Spleen (tissue), 11 donors: ENCODE results near the gene PI16. TPM values are rescaled to one million over a fixed set of nuclear protein-coding genes. Genes with fewer than 3 reads are reported as not detected.

ENCODE experiments used
- DNase-seq: peaks from one replicate; pipeline ENCODE4 v3.0.0-alpha.2; 2020
- H3K27ac ChIP-seq, 8 donors: fragments of 200-600 bp; sonication (generic) in 7 of 8; 1 replicate in 4 of 8; 2 replicates in 4 of 8; pipeline versions ENCODE4 v1.5.0 to v1.8.0; 2016 to 2021; ENCODE audit warnings: inconsistent platforms in 4 of 8, mild to moderate bottlenecking in 4 of 8, moderate library complexity in 1 of 8
- H3K27me3 ChIP-seq, 7 donors: fragments of 200-600 bp; sonication (generic) in 6 of 7; replicated peaks in 1 of 7; 1 replicate in 4 of 7; 2 replicates in 3 of 7; pipeline versions ENCODE4 v1.5.0 to v1.8.0; 2016 to 2021; ENCODE audit warnings: inconsistent platforms in 3 of 7, mild to moderate bottlenecking in 1 of 7
- H3K36me3 ChIP-seq, 6 donors: fragments of 200-600 bp; sonication (generic) in 5 of 6; 1 replicate in 4 of 6; 2 replicates in 2 of 6; pipeline versions ENCODE4 v1.5.0 to v1.8.0; 2016 to 2021; ENCODE audit warnings: inconsistent platforms in 2 of 6
- H3K4me1 ChIP-seq, 6 donors: fragments of 200-600 bp; sonication (generic) in 5 of 6; 1 replicate in 3 of 6; 2 replicates in 3 of 6; pipeline versions ENCODE4 v1.5.0 to v1.8.0; 2016 to 2021; ENCODE audit warnings: inconsistent platforms in 3 of 6
- H3K4me3 ChIP-seq, 8 donors: fragments of 200-600 bp; sonication (generic) in 7 of 8; 1 replicate in 4 of 8; 2 replicates in 4 of 8; pipeline versions ENCODE4 v1.5.0 to v1.8.0; 2016 to 2021; ENCODE audit warnings: inconsistent platforms in 4 of 8, mild to moderate bottlenecking in 4 of 8, moderate library complexity in 2 of 8
- H3K9me3 ChIP-seq, 8 donors: fragments of 200-600 bp; sonication (generic) in 7 of 8; 1 replicate in 4 of 8; 2 replicates in 4 of 8; pipeline versions ENCODE4 v1.5.0 to v1.8.0; 2016 to 2021; ENCODE audit warnings: inconsistent platforms in 4 of 8
- POLR2A ChIP-seq, 3 donors: fragments of 450-650 bp; IDR thresholded peaks; one replicate each; pipeline ENCODE4 v1.5.1; 2017; ENCODE audit warnings: antibody characterized with exemption in 3 of 3, mild to moderate bottlenecking in 1 of 3
- POLR2AphosphoS5 ChIP-seq, 3 donors: sonication (generic); formaldehyde crosslinking; IDR thresholded peaks; one replicate each; pipeline ENCODE4 v1.5.1; 2017; ENCODE audit warnings: antibody characterized with exemption in 3 of 3
- WGBS, 5 donors: extraction: QIAGEN DNeasy Blood & Tissue Kit in 3 of 5; methylation state at CpG; one replicate each; pipeline versions ENCODE4 v1.1.5 to v1.1.7; 2013 to 2018; 5-methylcytosine and 5-hydroxymethylcytosine counted together
- intact Hi-C: fragments of 100-400 bp; cut with DNase I; formaldehyde crosslinking; loops from one replicate; pipeline ENCODE4 v1.15.0; 2023; ENCODE audit warnings: low total_unique reads
- polyA plus RNA-seq, 3 donors: library from polyadenylated mRNA; stranded (reverse); fragments of 200-250 nt; gene quantifications; one replicate each; pipeline ENCODE4 v1.2.1, GENCODE V29; 2013
- total RNA-seq, 7 donors: library from RNA; depleted of rRNA in 3 of 7; stranded (reverse); fragments of >200 nt in 3 of 7; fragmentation: NEBNext Ultra II Directional in 4 of 7; extraction: Animal tissue kit (Norgen Biotek cat#: 25700) in 4 of 7; gene quantifications; one replicate each; pipeline versions ENCODE4 v1.1.0 to v1.2.1, GENCODE V29; 2016 to 2021
- TF ChIP-seq, protein P1 (sequence below), 11 experiments: fragments of 200-600 bp in 7 of 11; fragments of 450-650 bp in 4 of 11; sonication (generic) in 4 of 11; IDR thresholded peaks in 8 of 11; conservative IDR thresholded peaks in 3 of 11; 1 replicate in 7 of 11; 2 replicates in 4 of 11; pipeline versions ENCODE4 v1.4.0 to v1.8.0; 2016 to 2021; ENCODE audit warnings: antibody characterized with exemption in 11 of 11, inconsistent platforms in 4 of 11, mild to moderate bottlenecking in 1 of 11
- donor health status: healthy with polysubstance abuse.
- donor health status: DM: no; HTN: no; CAD: no; lungs with moderate emphysema.
- donor health status: DM: no; HTN: no; CAD: no.
- donor health status: Bipolar disorder and iron deficiency.
- donor health status: healthy.
- donor health status: DM: no; HTN: no; CAD: no.
- donor health status: DM: yes; HTN: yes; CAD: no.

Gene PI16
- total and polyA plus RNA-seq, 10 donors: 0.94 to 7.3 (median 1.6) TPM; not detected in 1

DNA sequence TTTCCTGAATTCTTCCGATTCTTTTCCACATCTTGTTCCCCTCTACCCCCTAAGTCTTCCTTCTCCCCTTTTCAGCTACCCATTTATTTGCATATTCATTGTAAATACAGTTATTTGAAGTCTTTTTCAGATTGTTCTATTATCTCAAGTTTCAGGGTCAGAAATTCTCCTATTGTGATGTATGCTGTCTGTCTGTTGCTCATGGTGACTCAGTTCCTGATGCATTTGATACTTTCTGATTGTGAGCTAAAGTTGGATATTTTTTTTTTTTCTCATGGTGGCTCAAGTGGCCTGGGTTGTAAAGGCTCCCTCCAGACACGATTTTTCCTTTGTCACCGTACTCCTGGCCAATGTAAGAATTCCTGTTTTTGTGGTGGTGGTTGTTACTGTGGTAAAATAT is 4.9 kb upstream of the PI16 start:
- intact Hi-C loops: no loop called here
- Histone ChIP-seq H3K4me3 (no peak overlapping the region), H3K9me3 (no peaks in the 10 kb centered on the region), H3K27me3 (peaks cover 0 to 4% (median 0%) of the 10 kb centered on the region in 7 donors), H3K4me1 (peaks cover 0 to 25% (median 8%) of the 10 kb centered on the region in 6 donors), H3K27ac (no peak overlapping the region), H3K36me3 (no peaks in the 10 kb centered on the region)
- WGBS, 5 donors: 78 to 94% (median 83%) methylated on average over 3 of the region's 3 CpGs
- no peak for DNase-seq
- TF ChIP-seq POLR2A (IDR thresholded peaks at IDR 0.05): no peak
- TF ChIP-seq POLR2AphosphoS5 (IDR thresholded peaks at IDR 0.05): no peak
- TF ChIP-seq, protein P1, sequence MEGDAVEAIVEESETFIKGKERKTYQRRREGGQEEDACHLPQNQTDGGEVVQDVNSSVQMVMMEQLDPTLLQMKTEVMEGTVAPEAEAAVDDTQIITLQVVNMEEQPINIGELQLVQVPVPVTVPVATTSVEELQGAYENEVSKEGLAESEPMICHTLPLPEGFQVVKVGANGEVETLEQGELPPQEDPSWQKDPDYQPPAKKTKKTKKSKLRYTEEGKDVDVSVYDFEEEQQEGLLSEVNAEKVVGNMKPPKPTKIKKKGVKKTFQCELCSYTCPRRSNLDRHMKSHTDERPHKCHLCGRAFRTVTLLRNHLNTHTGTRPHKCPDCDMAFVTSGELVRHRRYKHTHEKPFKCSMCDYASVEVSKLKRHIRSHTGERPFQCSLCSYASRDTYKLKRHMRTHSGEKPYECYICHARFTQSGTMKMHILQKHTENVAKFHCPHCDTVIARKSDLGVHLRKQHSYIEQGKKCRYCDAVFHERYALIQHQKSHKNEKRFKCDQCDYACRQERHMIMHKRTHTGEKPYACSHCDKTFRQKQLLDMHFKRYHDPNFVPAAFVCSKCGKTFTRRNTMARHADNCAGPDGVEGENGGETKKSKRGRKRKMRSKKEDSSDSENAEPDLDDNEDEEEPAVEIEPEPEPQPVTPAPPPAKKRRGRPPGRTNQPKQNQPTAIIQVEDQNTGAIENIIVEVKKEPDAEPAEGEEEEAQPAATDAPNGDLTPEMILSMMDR (IDR thresholded peaks at IDR 0.05 in 8 of 11, conservative IDR thresholded peaks at IDR 0.05 in 3 of 11): no peak

DNA sequence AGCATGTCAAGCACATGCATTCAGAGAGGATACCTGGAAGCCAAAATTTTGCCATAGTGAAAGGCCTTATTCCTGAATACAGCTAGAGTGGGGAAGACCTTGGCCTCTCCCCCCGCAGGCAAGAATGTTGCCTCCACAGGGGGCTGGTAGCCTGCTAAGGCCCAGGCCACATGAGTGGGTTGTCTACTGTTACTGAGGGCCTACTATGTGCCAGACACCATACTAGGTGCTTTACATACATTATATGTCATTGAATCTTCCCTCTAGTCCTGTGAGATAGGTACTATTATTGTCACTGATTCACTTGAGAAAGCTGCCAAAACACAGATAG is 642 bp upstream of the PI16 start:
- Histone ChIP-seq H3K27ac (no peak overlapping the region), H3K4me3 (no peak overlapping the region), H3K4me1 (peaks cover 0 to 29% (median 14%) of the 10 kb centered on the region in 6 donors), H3K9me3 (no peaks in the 10 kb centered on the region), H3K27me3 (peaks cover 0 to 14% (median 0%) of the 10 kb centered on the region in 7 donors), H3K36me3 (no peaks in the 10 kb centered on the region)
- intact Hi-C loops: no loop called here
- DNase-seq: peak; percentile 27
- 67 to 87% (median 68%) methylated on average over 1 of the region's 1 CpG for WGBS, 5 donors
- TF ChIP-seq POLR2AphosphoS5 (IDR thresholded peaks at IDR 0.05) (no peak), POLR2A (IDR thresholded peaks at IDR 0.05) (no peak)
- TF ChIP-seq, protein P1 (IDR thresholded peaks at IDR 0.05 in 8 of 11, conservative IDR thresholded peaks at IDR 0.05 in 3 of 11): no peak

DNA sequence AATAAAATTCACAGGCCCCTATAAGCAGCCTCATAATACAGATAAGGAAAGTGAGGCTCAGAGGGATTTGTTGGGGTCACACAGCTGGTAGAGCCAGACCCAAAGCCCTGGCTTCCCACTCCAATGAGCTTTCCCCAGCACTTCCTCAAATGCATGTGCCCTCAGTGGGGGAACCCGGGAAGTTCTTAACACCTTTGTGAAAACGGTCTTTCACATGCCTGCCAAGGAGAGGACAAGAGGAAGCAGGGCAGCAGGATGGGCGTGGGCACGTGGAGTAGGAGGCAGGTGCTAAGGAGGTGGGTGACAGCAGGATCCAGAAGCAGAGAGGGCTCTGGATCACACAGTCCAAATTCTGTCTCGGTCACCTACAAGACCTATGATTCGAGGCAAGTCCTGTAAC is 598 bp downstream of the PI16 start:
- no peak overlapping the region for H3K27ac ChIP-seq
- no peaks in the 10 kb centered on the region for H3K36me3 ChIP-seq
- peaks cover 0 to 14% (median 0%) of the 10 kb centered on the region in 7 donors for H3K27me3 ChIP-seq
- no peaks in the 10 kb centered on the region for H3K9me3 ChIP-seq
- peak overlapping the region in 1 of 8 donors; percentile 34 for H3K4me3 ChIP-seq
- peak; percentile 51 for DNase-seq
- TF ChIP-seq POLR2AphosphoS5 (IDR thresholded peaks at IDR 0.05) (no peak), POLR2A (IDR thresholded peaks at IDR 0.05) (no peak)
- TF ChIP-seq, protein P1 (IDR thresholded peaks at IDR 0.05 in 8 of 11, conservative IDR thresholded peaks at IDR 0.05 in 3 of 11): no peak
- peaks cover 0 to 29% (median 14%) of the 10 kb centered on the region in 6 donors for H3K4me1 ChIP-seq
- intact Hi-C loops: no loop called here
- 26 to 48% (median 40%) methylated on average over 6 of the region's 6 CpGs for WGBS, 5 donors

DNA sequence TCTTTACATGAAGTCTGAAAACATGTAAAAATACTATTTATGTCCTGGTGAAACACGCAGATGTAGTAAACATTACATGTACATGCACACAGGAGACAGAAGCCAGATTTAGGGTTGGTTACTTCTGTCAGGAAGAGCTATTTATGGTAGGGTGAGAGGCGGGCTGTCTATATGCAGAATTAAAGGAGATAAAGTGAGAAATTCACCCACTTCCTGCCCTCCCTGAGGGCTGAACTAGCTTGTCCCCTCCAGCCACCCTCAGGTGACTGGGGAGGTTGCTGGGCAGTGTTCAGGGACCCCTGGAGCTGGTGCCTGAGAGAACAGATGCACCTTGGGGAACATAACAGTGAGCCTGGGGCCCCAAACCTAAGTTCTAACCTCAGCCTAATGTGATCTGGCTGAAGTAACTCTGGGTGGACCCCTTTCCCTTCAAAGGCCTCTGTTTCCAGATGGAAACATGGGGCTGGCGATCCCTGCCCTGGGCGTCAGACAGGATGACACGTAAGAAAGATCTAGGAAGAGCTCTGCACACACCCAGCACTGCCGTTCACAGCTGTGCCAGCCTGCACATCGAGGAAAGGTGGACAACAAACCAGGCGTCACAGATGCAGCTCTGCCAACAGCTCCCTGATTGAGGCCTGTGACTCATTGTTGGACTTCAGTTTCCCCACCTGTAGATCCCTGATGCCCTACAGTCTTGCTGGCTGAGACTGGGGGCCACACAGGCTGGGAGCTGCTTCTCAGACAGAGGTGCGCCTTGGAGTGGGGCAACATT is 1.3 kb downstream of the PI16 start:
- DNase-seq: peak; percentile 63
- no peaks in the 10 kb centered on the region for H3K9me3 ChIP-seq
- 57 to 65% (median 62%) methylated on average over 6 to 9 of the region's 9 CpGs for WGBS, 5 donors
- H3K27me3 ChIP-seq: peaks cover 0 to 14% (median 0%) of the 10 kb centered on the region in 7 donors
- TF ChIP-seq, protein P1 (IDR thresholded peaks at IDR 0.05 in 8 of 11, conservative IDR thresholded peaks at IDR 0.05 in 3 of 11): no peak
- no peak for TF ChIP-seq POLR2A (IDR thresholded peaks at IDR 0.05)
- TF ChIP-seq POLR2AphosphoS5 (IDR thresholded peaks at IDR 0.05): no peak
- intact Hi-C loops: no loop called here
- peaks cover 0 to 29% (median 14%) of the 10 kb centered on the region in 6 donors for H3K4me1 ChIP-seq
- no peaks in the 10 kb centered on the region for H3K36me3 ChIP-seq
- H3K4me3 ChIP-seq: peak overlapping the region in 1 of 8 donors; percentile 34
- H3K27ac ChIP-seq: no peak overlapping the region
